HFF-Myc (cell line): Measurements from ENCODE around the gene SV2B.

ENCODE experiments used
- DNase-seq: peaks from one replicate; pipeline ENCODE4 v3.0.0-alpha.2; 2011; ENCODE audit warnings: low read depth; ENCODE audit errors: extremely low read depth
- H3K4me3 ChIP-seq: replicated peaks from 2 replicates; pipeline ENCODE4 v1.5.1; 2011; ENCODE audit warnings: low read depth, mild to moderate bottlenecking, control low read depth, low read length
- TF ChIP-seq, protein P1 (sequence below): IDR thresholded peaks from 2 replicates; pipeline ENCODE4 v1.5.1; 2012; ENCODE audit warnings: mild to moderate bottlenecking, low read depth, low read length, control low read depth; ENCODE audit errors: missing control alignments

Gene SV2B

DNA sequence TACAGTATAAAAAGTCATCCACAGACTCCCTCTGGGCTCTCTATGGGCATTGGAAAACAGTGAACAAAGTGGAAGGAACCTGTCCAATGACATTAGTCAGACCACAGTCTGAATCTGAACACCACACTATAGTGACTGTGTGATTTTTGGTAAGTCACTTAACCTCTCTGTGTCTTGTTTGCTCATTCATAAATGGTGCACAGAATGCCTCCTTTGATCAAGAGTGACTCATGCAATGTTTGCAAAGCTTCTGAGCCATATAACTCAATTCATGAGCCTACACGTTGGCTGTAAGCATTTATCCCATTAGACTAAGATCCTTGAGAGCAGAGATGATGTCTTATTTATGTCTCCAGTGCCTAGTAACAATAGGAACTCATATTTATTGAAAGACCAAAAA is 46.7 kb downstream of the SV2B start:
- no peak overlapping the region for H3K4me3 ChIP-seq
- DNase-seq, result no peak
- TF ChIP-seq, protein P1, sequence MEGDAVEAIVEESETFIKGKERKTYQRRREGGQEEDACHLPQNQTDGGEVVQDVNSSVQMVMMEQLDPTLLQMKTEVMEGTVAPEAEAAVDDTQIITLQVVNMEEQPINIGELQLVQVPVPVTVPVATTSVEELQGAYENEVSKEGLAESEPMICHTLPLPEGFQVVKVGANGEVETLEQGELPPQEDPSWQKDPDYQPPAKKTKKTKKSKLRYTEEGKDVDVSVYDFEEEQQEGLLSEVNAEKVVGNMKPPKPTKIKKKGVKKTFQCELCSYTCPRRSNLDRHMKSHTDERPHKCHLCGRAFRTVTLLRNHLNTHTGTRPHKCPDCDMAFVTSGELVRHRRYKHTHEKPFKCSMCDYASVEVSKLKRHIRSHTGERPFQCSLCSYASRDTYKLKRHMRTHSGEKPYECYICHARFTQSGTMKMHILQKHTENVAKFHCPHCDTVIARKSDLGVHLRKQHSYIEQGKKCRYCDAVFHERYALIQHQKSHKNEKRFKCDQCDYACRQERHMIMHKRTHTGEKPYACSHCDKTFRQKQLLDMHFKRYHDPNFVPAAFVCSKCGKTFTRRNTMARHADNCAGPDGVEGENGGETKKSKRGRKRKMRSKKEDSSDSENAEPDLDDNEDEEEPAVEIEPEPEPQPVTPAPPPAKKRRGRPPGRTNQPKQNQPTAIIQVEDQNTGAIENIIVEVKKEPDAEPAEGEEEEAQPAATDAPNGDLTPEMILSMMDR, result no peak

DNA sequence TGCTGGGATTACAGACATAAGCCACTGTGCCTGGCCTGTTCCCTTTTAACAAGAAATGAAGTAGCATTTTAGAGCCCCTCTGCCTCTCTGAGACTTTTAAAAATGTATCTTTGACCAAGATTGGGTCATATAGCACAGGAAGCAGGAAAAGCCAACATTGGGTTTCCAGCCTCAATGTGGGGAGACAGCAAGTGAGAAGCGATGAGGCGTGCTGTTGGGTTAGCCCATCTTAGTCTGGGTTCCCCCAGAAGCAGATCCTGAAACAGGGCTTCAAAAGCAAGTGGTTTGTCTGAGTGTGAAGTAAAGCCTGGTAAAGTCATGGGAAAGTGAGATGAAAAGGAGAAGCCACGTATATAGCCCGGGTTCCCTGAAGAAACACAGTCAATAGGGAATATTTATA is 48.2 kb downstream of the SV2B start:
- TF ChIP-seq, protein P1, result no peak
- DNase-seq, result no peak
- no peak overlapping the region for H3K4me3 ChIP-seq

DNA sequence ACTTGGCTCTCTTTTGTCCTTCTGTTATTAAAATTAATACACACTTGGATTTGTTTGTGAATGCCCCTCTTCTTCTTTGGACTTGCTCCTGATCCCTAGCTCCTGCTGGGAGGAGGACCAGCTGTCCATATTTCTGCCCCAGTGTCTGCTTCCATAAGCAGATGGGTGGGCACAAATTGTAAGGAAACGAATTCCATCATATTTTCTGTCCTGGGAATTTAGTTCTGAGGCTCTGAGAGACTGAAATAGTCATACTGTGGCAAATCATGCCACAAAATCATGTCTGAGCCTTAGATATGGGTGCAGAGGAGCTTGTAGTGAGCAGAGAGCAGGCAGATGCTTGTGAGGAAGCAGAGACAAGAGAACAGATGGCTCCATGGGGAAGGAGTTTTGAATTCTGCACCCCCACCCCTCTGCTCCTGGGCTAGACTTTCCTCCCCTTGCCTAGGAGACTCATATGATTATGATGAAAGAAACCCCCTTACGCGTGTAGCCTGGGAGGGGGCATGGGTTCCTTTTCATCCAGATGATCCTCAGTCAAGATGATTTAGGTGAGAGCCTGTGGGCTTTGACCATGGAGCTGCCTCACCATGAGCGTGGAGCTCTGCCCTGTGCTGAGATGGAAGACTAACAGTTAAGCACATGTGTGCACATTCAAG is 50.6 kb downstream of the SV2B start:
- no peak overlapping the region for H3K4me3 ChIP-seq
- TF ChIP-seq, protein P1, result no peak
- no peak for DNase-seq

DNA sequence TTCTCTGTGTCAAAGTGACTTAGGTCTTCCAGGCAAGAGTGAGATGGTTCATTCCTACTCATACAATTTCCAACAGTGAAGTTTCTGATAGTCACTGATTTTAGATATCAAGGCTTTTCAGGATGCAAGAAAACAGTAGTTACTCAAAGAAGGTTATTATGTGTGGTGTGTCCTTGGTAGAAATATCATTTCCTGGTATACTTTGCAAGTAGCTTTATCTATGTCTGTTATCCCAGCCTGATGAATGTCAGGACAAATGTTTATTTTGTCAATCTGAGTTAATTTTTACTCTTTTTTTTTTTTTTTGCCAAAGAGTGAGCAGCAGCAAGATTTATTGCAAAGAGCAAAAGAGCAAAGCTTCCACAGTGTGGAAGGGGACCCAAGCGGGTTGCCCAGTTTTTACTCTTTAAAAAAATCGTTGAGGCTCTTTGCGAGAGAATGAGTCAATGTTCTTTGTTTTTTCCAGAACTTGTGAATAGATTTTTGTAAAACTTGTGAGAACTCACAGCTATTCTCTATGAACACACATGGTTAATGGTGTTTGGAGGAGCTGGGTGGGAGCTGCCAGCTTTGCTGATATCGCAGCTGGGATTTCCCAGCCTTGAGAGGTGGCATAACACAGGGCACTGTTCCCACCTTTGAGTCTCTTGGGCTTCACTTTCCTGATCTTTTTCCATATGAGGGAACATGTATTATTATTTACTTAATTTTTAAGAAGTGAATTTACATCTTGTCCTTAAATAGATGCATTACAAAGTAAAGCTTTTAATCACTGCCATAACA is 51.9 kb downstream of the SV2B start:
- TF ChIP-seq, protein P1, result no peak
- DNase-seq, result no peak
- no peak overlapping the region for H3K4me3 ChIP-seq

DNA sequence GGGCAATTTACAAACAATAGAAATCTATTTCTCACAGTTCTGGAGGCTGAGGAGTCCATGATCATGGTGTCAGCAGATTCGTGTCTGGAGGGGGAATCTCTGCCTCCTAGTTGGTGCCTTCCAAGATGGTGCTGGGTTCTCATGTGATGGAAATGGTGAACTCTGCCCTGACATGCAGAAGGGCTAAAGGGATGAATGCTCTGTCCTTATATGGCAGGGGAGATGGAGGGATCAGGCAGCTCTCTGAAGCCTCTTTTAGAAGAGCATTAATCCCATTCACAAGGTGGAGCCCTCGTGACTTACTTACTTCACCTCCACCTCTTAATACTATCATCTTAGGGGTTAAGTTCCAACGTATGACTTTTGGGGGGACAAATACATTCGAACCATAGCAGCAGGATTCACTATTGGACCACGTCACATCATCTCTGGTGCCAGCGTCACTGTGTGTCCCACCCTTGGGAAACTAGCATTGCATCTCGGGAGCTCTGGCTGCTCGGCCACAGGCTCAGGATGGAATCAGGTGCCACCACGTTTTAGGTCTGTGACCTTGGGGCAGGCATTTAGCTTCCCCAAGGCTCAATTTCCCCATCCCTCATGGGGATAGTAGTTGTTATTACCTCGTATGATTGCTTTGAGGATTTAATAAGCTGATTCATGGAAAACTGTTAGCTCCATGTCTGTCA is 53.0 kb downstream of the SV2B start:
- DNase-seq, result no peak

DNA sequence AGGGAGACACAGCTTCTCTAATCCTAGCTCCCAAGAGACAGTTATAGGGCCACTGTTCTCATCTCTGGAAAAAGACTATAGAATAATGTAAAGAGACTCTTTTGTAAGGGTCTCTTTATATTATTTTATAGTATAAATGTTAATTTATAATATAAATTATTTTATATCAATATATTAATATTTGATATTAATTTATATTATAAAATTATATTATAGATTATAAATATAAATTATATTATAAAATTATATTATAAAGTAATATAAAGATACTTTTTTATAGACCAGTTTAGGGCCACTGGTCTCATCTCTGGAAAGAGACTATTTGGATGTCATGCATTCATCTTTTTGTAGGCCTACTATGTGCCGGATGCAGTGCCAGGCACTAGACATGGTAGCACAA is 53.9 kb downstream of the SV2B start:
- TF ChIP-seq, protein P1, result no peak
- H3K4me3 ChIP-seq, result no peak overlapping the region
- no peak for DNase-seq

More for the DNA sequence above, 53.0 kb downstream of the SV2B start:
- TF ChIP-seq, protein P1, result no peak
- H3K4me3 ChIP-seq, result no peak overlapping the region
